ENCODE measurements around the gene LSM5.
A peak's percentile ranks its signal among the peaks of the same experiment; 100 is the strongest.

LSM5 gene

DNA sequence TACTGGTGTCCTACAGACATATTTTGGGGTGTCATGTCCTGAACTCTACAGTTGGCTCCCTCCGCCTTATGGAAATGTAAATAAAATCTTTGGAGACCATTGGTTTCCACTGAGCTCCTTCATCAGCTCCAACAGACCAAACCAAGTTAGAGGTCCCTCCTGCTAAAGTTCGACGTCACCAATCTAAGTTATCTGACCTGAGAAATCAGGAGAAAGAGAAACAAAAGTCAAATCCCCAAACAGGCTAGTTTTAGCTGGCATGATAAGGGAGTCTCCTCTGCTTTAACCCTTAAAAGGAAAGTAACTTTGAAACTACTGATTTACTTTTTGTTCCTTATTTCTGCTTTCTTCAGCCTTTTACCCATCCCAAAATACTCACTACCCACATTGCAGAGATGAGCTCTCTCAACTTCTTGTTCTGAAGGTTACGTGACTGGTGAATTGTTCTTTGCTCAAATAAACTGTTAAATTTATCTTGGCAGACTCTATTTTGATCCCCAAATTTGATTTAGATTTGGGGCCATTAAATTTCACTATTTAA lies 45.1 kb upstream of the LSM5 start:
- TF ChIP-seq CTCF (IDR thresholded peaks at IDR 0.05): no peak
- Histone ChIP-seq H3K9me3 (no peaks in the 10 kb centered on the region), H3K4me3 (ENCODE audit: low read depth in 1 of 2, low read length in 1 of 2) (no peak overlapping the region), H3K4me1 (ENCODE audit: control insufficient read depth in 1 of 2, insufficient read depth in 1 of 2, low read depth in 1 of 2, low read length in 1 of 2) (peaks cover 0 to 6% of the 10 kb centered on the region in 2 experiments), H3K27me3 (no peaks in the 10 kb centered on the region), H3K27ac (no peak overlapping the region), H3K36me3 (peaks cover 9% of the 10 kb centered on the region)

GRCh38 chr7:32533276-32534029 lies 43.3 kb upstream of the LSM5 start:
- Histone ChIP-seq H3K27ac (peak overlapping the region; percentile 6), H3K27me3 (no peaks in the 10 kb centered on the region), H3K36me3 (peaks cover 9% of the 10 kb centered on the region), H3K9me3 (no peaks in the 10 kb centered on the region), H3K4me1 (ENCODE audit: control insufficient read depth in 1 of 2, insufficient read depth in 1 of 2, low read depth in 1 of 2, low read length in 1 of 2) (peaks cover 0 to 6% of the 10 kb centered on the region in 2 experiments), H3K4me3 (ENCODE audit: low read depth in 1 of 2, low read length in 1 of 2) (no peak overlapping the region)
- TF ChIP-seq CTCF (IDR thresholded peaks at IDR 0.05): no peak

- no peak overlapping the region for H3K4me3 ChIP-seq (ENCODE audit: low read depth in 1 of 2, low read length in 1 of 2)
- no peaks in the 10 kb centered on the region for H3K27me3 ChIP-seq
- TF ChIP-seq CTCF (IDR thresholded peaks at IDR 0.05): no peak
- H3K36me3 ChIP-seq: peaks cover 9% of the 10 kb centered on the region
- H3K27ac ChIP-seq: no peak overlapping the region
- peaks cover 0 to 6% of the 10 kb centered on the region in 2 experiments for H3K4me1 ChIP-seq (ENCODE audit: control insufficient read depth in 1 of 2, insufficient read depth in 1 of 2, low read depth in 1 of 2, low read length in 1 of 2)
- no peaks in the 10 kb centered on the region for H3K9me3 ChIP-seq
These were observed 42.5 kb upstream of the LSM5 start for GRCh38 chr7:32532716-32533115.

DNA sequence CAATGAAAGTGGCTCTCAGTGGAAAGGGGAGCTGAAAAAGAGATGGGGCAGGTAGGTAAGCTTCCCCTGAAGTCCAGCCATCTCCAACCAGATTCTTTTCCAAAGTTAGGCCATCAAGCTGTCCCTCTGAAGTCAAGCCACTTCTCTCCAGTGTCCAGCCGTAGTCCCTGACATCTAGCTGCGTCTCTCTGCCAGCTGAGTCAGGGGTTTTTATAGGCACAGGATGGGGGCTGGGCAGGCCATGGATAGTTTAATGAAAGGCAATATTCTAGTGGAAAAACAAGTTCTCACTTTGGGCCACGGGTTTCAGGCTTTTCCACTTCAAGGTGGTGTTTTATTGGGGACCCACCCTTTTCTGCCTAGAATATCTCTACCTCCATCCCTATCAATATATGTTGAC lies 41.9 kb upstream of the LSM5 start:
- TF ChIP-seq CTCF (IDR thresholded peaks at IDR 0.05): no peak
- peaks cover 0 to 6% of the 10 kb centered on the region in 2 experiments for H3K4me1 ChIP-seq (ENCODE audit: control insufficient read depth in 1 of 2, insufficient read depth in 1 of 2, low read depth in 1 of 2, low read length in 1 of 2)
- H3K27ac ChIP-seq: no peak overlapping the region
- no peak overlapping the region for H3K4me3 ChIP-seq (ENCODE audit: low read depth in 1 of 2, low read length in 1 of 2)
- H3K9me3 ChIP-seq: no peaks in the 10 kb centered on the region
- no peaks in the 10 kb centered on the region for H3K27me3 ChIP-seq
- H3K36me3 ChIP-seq: peaks cover 9% of the 10 kb centered on the region

DNA sequence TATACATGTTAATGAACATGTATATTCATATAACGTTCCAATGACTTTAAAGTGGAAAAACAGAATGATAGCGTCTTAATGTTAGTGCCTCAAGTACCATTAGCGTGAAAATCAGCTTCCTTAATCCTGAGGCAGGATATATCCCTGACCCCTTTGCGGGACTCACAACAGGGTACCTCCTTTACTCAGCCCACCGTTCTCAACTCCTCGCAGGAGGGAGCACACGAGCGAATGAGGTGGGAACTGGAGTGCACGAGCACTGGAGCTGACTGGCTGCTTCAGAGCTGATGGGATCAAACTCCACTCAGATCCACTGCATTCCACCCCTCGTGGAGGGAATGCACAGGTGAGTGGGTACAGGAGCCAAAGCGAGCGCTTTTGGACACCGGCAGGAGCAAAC lies 41.2 kb upstream of the LSM5 start:
- Histone ChIP-seq H3K36me3 (peaks cover 9% of the 10 kb centered on the region), H3K9me3 (no peaks in the 10 kb centered on the region), H3K27me3 (no peaks in the 10 kb centered on the region), H3K4me1 (ENCODE audit: control insufficient read depth in 1 of 2, insufficient read depth in 1 of 2, low read depth in 1 of 2, low read length in 1 of 2) (peaks cover 0 to 7% of the 10 kb centered on the region in 2 experiments), H3K4me3 (ENCODE audit: low read depth in 1 of 2, low read length in 1 of 2) (no peak overlapping the region), H3K27ac (no peak overlapping the region)
- TF ChIP-seq CTCF (IDR thresholded peaks at IDR 0.05): no peak
